Tibial nerve (tissue), 4 donors: ENCODE measurements around the gene ALG6.

ENCODE experiments used
- CTCF ChIP-seq, 5 experiments: fragments of 200-600 bp in 3 of 5; fragments of 450-650 bp in 2 of 5; sonication (generic) in 3 of 5; IDR thresholded peaks; one replicate each; pipeline ENCODE4 v1.5.1; 2016 to 2019; ENCODE audit warnings: antibody characterized with exemption in 5 of 5, mild to moderate bottlenecking in 3 of 5, moderate library complexity in 2 of 5
- EP300 ChIP-seq, 2 donors: sonication (generic); formaldehyde crosslinking; IDR thresholded peaks; one replicate each; pipeline ENCODE4 v1.6.1; 2017; ENCODE audit warnings: antibody characterized with exemption in 2 of 2, mild to moderate bottlenecking in 1 of 2
- POLR2A ChIP-seq, 2 donors: fragments of 450-650 bp; IDR thresholded peaks; one replicate each; pipeline ENCODE4 v1.6.1; 2017; ENCODE audit warnings: antibody characterized with exemption in 2 of 2, mild to moderate bottlenecking in 2 of 2, moderate library complexity in 2 of 2

DNA sequence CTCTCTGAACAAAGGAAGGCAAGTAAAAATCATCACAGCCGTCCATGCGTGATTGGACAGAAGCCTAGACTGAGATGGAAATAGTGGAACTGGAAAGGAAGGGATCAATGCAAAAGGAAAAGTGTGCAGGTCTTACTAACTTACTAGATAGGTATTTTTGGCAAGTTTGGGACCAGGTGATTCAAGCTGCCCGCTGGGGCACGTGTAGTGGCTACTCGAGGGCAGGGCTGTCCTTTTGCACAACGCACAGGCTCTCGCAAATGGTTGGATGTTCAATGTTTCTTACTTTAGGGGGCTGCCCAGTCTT, 566 bp upstream of the ALG6 start:
- TF ChIP-seq CTCF (IDR thresholded peaks at IDR 0.05) (no peak), POLR2A (IDR thresholded peaks at IDR 0.05) (no peak), EP300 (IDR thresholded peaks at IDR 0.05) (no peak)
